HG03442 (cell line): ENCODE data around the gene DNPH1.
A peak's percentile ranks its signal among the peaks of the same experiment; 100 is the strongest.

Source experiments
- ATAC-seq: cut with Tn5 transposase; IDR thresholded peaks from one replicate; pipeline ENCODE4 v1.9.1; 2021; ENCODE audit warnings: mild to moderate bottlenecking, moderate library complexity; ENCODE audit not compliant: unreplicated experiment

The DNPH1 gene

DNA sequence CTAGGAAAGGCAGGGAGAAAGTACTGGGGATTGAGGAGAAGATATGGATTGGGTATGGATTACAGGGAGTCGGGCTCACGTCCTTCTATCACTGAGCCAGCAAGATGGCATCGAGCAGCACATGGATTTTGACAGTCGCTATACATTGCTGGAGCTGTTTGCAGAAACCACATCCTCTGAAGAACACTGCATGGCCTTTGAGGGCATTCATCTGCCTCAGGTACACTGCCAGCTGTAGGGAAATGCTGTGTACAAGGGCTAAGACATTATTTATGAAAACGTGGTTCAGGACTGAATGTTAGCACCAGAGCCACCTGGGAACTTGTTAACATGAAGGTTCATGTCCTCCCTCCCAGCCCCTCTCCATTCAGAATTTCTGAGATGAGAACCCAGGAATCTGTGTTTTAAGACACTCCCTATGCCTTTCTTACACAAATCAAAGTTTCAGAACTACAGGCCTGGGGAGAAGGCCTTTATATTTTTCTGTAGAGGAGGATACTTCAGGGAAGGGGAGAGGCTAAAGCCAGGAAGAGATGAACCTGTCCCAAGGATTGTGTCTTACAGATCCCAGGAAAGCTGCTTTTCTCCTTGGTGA, 43.8 kb downstream of the DNPH1 start:
- ATAC-seq, result no peak

- no peak for ATAC-seq
Measured at GRCh38 chr6:43184268-43184985, 44.9 kb downstream of the DNPH1 start.

GRCh38 chr6:43183441-43183840, 45.8 kb downstream of the DNPH1 start:
- no peak for ATAC-seq

DNA sequence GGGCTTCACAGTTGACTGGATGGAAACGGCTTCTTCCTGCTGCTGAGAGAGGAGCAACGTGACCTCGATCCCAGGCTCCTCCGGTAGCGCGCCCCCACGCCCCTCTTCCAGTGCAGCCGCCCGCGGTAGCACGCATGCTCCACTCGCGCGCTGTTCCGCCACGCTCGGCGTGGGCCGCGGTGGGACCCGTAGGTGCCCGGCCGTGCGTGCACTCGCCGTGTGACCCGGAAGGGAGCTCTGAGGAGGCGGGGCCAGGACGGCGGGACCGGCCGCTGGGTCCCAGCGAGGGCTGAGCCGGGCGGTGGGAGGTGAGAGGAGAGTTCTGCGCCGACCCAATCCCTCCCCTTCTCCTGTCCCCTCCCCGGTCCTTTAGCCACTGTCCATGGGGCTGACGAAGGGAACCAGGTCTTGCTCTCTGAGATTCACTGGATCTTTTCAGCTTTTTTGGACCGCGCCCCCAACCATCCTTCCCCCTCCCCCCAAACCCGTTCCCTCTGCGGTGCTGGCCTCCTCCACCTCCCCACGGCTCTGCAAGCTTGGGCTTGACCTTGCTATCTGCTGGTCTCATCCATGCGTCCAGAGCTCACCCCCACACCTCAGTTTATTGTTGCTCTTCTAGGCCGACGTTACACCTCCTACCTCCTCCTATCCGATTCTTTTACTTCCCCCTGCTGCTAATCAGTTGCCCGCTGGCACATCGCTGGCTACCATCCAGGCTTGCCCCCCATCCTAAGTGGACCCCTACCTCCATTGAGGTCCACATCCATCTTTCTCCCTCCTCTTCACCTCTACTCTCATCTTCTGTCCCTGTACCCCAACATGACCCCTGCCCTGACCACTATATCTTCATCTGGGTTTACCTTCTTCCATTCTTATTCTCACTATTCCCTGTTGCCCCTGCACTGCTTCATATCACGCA, 47.1 kb downstream of the DNPH1 start, which contains the start of gene CUL9:
Gene CUL9, plus strand, starts transcription at position 255 of the 919 bp plus-strand sequence. CDS start 2,115 bp downstream, outside the sequence.
- ATAC-seq, result peak; percentile 84

DNA sequence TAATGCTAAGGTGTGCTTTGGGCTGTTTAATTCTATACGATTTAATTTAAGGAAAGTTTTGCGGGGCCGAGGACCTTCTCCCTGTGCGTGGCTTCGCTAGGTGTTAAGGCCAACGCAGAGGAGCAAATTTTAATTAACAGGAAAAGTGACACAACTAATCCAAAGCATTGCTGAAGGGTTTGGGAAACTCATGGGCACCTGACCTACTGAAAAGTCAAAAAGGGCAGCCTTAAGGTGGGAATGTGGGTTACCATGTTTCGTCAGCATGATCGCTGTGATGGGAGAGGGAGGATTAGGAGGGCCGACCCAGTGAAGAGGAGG, 47.7 kb downstream of the DNPH1 start:
- no peak for ATAC-seq

- no peak for ATAC-seq
Measured at GRCh38 chr6:43180985-43181384, 48.3 kb downstream of the DNPH1 start.

- ATAC-seq, result no peak
Measured at GRCh38 chr6:43180058-43180457, 49.2 kb downstream of the DNPH1 start.

DNA sequence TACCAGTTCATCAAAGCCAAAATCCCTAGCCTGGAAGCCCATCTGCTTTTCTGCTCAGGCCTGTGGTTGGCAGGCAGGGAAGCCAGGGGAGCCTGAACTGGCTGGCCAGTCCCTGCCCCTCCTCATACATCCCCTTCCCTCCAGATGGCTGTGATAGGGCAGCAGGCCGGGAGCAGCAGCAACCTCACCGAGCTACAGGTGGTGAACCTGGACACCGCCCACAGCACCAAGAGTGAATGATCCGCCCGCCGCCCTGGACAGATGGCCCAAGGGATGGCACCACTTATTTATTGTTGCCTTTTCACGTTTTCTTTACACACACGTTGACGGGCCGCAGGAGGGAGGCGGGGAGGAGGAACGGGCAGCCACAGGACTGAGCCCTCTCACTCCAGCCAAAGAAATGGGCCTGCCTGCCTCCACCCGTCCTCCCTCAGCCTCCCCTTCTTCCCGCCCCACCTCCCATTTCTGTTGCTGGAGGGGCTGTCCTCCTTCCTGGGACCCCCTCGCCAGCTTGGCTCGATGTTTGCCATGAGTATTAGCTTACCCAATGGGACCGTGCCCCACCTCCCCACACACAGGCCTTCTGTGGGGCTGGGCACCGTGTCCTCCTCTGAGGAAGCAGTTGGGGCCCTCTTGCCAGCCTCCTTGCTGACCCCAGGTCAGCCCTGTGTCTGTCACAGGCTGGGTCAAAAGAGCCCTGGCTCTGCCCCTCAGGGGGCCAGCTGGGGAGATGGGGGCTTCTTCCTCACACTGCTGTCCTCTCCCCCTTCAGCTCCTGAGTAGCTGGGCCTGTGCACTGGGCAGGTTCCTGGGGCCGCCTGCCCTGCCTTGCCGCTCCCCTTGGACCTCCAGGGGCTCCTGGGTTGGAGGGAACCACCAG, 50.1 kb downstream of the DNPH1 start:
- ATAC-seq, result no peak

- no peak for ATAC-seq
Measured at GRCh38 chr6:43178150-43178549, 51.1 kb downstream of the DNPH1 start.

DNA sequence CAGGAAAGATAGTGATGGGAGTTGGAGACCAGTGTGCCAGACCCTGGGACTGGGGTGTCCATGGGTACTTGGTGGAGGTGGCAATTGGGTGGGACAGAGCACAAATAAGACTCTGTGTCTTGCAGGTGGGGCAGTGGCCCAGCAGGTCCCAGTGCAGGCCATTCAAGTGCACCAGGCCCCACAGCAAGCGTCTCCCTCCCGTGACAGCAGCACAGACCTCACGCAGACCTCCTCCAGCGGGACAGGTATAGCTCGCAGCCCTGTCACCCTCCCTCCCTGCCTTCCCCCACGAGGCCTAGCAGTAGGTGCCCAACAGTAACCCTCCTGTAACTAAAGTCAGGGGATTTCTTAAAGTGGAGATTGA, 52.9 kb downstream of the DNPH1 start:
- ATAC-seq, result no peak

- ATAC-seq, result no peak
Measured at GRCh38 chr6:43175676-43176422, 53.4 kb downstream of the DNPH1 start.
